ENCODE data around the gene PRPS2.

DNA sequence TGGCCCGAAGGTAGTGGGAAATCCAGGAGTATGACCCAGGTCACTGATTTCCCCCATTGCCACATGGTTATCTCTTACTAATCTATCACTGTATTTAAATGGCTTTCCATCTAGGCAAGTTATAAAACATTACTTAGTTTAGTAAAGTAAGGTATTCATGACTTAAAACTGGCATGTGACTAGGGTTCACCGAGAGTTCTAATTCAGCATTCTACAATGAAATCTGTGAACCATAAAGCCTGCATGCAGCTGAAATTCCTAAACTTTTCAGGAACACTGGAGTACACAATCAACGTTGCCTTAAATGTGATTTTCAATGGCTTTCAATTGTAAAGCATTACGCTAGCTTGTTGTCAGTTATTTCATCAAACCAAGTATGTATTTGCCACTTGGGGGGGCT lies 22.7 kb upstream of the PRPS2 start:
- TF ChIP-seq, protein P1, sequence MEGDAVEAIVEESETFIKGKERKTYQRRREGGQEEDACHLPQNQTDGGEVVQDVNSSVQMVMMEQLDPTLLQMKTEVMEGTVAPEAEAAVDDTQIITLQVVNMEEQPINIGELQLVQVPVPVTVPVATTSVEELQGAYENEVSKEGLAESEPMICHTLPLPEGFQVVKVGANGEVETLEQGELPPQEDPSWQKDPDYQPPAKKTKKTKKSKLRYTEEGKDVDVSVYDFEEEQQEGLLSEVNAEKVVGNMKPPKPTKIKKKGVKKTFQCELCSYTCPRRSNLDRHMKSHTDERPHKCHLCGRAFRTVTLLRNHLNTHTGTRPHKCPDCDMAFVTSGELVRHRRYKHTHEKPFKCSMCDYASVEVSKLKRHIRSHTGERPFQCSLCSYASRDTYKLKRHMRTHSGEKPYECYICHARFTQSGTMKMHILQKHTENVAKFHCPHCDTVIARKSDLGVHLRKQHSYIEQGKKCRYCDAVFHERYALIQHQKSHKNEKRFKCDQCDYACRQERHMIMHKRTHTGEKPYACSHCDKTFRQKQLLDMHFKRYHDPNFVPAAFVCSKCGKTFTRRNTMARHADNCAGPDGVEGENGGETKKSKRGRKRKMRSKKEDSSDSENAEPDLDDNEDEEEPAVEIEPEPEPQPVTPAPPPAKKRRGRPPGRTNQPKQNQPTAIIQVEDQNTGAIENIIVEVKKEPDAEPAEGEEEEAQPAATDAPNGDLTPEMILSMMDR (conservative IDR thresholded peaks at IDR 0.05; ENCODE audit: low read depth, low read length): no peak
- no peak for TF ChIP-seq EZH2 (IDR thresholded peaks at IDR 0.05; ENCODE audit: low read length, unreplicated experiment)
- no peak for TF ChIP-seq EZH2phosphoT487 (IDR thresholded peaks at IDR 0.05; ENCODE audit: borderline replicate concordance, low read length)

Data from PC-3 (cell line).